ENCODE results near the gene TRPM7. TPM values are rescaled to one million over a fixed set of nuclear protein-coding genes. Genes with fewer than 3 reads are reported as not detected.

TRPM7 gene
- total RNA-seq, 2 donors from 2014 or later, result 42.7 to 46.4 TPM

- H3K27me3 ChIP-seq (ENCODE audit: control insufficient read depth, insufficient read depth, low read length, poor library complexity, severe bottlenecking), result no peaks in the 10 kb centered on the region
- 85 to 86% methylated on average over 1 to 2 of the region's 2 CpGs for WGBS, 2 experiments (ENCODE audit: insufficient coverage in 1 of 2, insufficient read length in 1 of 2)
- Mint-ChIP-seq H3K4me3 (no peak overlapping the region), H3K36me3 (ENCODE audit: low read depth) (peaks cover 57% of the 10 kb centered on the region), H3K27ac (no peak overlapping the region), H3K4me1 (no peaks in the 10 kb centered on the region), H3K9me3 (no peaks in the 10 kb centered on the region), H3K27me3 (ENCODE audit: insufficient read depth) (no peaks in the 10 kb centered on the region)
- no peak for DNase-seq
- no peak overlapping the region for H3K4me3 ChIP-seq (ENCODE audit: low read length)
- H3K9ac ChIP-seq (ENCODE audit: extremely low read depth, low read length, poor library complexity, severe bottlenecking), result no peak overlapping the region
- H3K9me3 ChIP-seq (ENCODE audit: control insufficient read depth, low read length), result no peaks in the 10 kb centered on the region
- peaks cover 79% of the 10 kb centered on the region for H3K36me3 ChIP-seq (ENCODE audit: control insufficient read depth, insufficient read depth, low read length)
- TF ChIP-seq, protein P1, sequence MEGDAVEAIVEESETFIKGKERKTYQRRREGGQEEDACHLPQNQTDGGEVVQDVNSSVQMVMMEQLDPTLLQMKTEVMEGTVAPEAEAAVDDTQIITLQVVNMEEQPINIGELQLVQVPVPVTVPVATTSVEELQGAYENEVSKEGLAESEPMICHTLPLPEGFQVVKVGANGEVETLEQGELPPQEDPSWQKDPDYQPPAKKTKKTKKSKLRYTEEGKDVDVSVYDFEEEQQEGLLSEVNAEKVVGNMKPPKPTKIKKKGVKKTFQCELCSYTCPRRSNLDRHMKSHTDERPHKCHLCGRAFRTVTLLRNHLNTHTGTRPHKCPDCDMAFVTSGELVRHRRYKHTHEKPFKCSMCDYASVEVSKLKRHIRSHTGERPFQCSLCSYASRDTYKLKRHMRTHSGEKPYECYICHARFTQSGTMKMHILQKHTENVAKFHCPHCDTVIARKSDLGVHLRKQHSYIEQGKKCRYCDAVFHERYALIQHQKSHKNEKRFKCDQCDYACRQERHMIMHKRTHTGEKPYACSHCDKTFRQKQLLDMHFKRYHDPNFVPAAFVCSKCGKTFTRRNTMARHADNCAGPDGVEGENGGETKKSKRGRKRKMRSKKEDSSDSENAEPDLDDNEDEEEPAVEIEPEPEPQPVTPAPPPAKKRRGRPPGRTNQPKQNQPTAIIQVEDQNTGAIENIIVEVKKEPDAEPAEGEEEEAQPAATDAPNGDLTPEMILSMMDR (conservative IDR thresholded peaks at IDR 0.05), result no peak
- H3K27ac ChIP-seq (ENCODE audit: low read depth, low read length), result no peak overlapping the region
- H3K4me1 ChIP-seq (ENCODE audit: control insufficient read depth, insufficient read depth, low read length), result no peaks in the 10 kb centered on the region
Measured at GRCh38 chr15:50641318-50641717, 45.3 kb downstream of the TRPM7 start.

GRCh38 chr15:50636146-50636545 is 50.5 kb downstream of the TRPM7 start:
- DNase-seq, result no peak
- Mint-ChIP-seq H3K4me1 (no peaks in the 10 kb centered on the region), H3K27ac (no peak overlapping the region), H3K4me3 (no peak overlapping the region), H3K27me3 (ENCODE audit: insufficient read depth) (no peaks in the 10 kb centered on the region), H3K36me3 (ENCODE audit: low read depth) (peaks cover 55% of the 10 kb centered on the region), H3K9me3 (no peaks in the 10 kb centered on the region)
- no peaks in the 10 kb centered on the region for H3K9me3 ChIP-seq (ENCODE audit: control insufficient read depth, low read length)
- TF ChIP-seq, protein P1 (conservative IDR thresholded peaks at IDR 0.05), result no peak
- no peaks in the 10 kb centered on the region for H3K27me3 ChIP-seq (ENCODE audit: control insufficient read depth, insufficient read depth, low read length, poor library complexity, severe bottlenecking)
- H3K9ac ChIP-seq (ENCODE audit: extremely low read depth, low read length, poor library complexity, severe bottlenecking), result no peak overlapping the region
- no peak overlapping the region for H3K4me3 ChIP-seq (ENCODE audit: low read length)
- no peak overlapping the region for H3K27ac ChIP-seq (ENCODE audit: low read depth, low read length)
- H3K4me1 ChIP-seq (ENCODE audit: control insufficient read depth, insufficient read depth, low read length), result no peaks in the 10 kb centered on the region
- WGBS, 2 experiments (ENCODE audit: insufficient coverage in 1 of 2, insufficient read length in 1 of 2), result 94 to 97% methylated on average over 5 to 9 of the region's 9 CpGs
- peaks cover 79% of the 10 kb centered on the region for H3K36me3 ChIP-seq (ENCODE audit: control insufficient read depth, insufficient read depth, low read length)

- Histone ChIP-seq H3K27ac (ENCODE audit: low read depth, low read length) (no peak overlapping the region), H3K4me1 (ENCODE audit: control insufficient read depth, insufficient read depth, low read length) (no peaks in the 10 kb centered on the region), H3K9me3 (ENCODE audit: control insufficient read depth, low read length) (no peaks in the 10 kb centered on the region), H3K27me3 (ENCODE audit: control insufficient read depth, insufficient read depth, low read length, poor library complexity, severe bottlenecking) (no peaks in the 10 kb centered on the region), H3K9ac (ENCODE audit: extremely low read depth, low read length, poor library complexity, severe bottlenecking) (no peak overlapping the region), H3K36me3 (ENCODE audit: control insufficient read depth, insufficient read depth, low read length) (peaks cover 76% of the 10 kb centered on the region), H3K4me3 (ENCODE audit: low read length) (no peak overlapping the region)
- 92 to 100% methylated on average over 1 to 2 of the region's 3 CpGs for WGBS, 2 experiments (ENCODE audit: insufficient coverage in 1 of 2, insufficient read length in 1 of 2)
- Mint-ChIP-seq H3K9me3 (no peaks in the 10 kb centered on the region), H3K4me1 (peaks cover under 1% of the 10 kb centered on the region), H3K27ac (no peak overlapping the region), H3K36me3 (ENCODE audit: low read depth) (peaks cover 46% of the 10 kb centered on the region), H3K27me3 (ENCODE audit: insufficient read depth) (no peaks in the 10 kb centered on the region), H3K4me3 (no peak overlapping the region)
- TF ChIP-seq, protein P1 (conservative IDR thresholded peaks at IDR 0.05), result no peak
- no peak for DNase-seq
Measured at GRCh38 chr15:50633653-50634052, 52.9 kb downstream of the TRPM7 start.

All from endodermal cell (in vitro differentiated cells).